HG03025 (cell line): ENCODE data around the gene RIMBP3B.
"Not testable (repeated sequence)": the region's sequence is repeated elsewhere in the genome, so short reads cannot be mapped to it uniquely, and the experiment has no call there.

Experiments used
- ATAC-seq: cut with Tn5 transposase; IDR thresholded peaks from one replicate; pipeline ENCODE4 v1.9.1; 2021; ENCODE audit warnings: mild to moderate bottlenecking, moderate library complexity; ENCODE audit not compliant: unreplicated experiment, low FRiP score

Gene RIMBP3B

GRCh38 chr22:21383701-21384467 lies at the start of gene RIMBP3B:
TSS of gene RIMBP3B (plus strand) at chr22:21383751. CDS start at chr22:21383859, 108 bp downstream.
- not testable (repeated sequence) for ATAC-seq

- not testable (repeated sequence) for ATAC-seq
Measured at GRCh38 chr22:21357527-21357926, 26.0 kb upstream of the RIMBP3B start.

- not testable (repeated sequence) for ATAC-seq
Measured at GRCh38 chr22:21360525-21360924, 23.0 kb upstream of the RIMBP3B start.

GRCh38 chr22:21362473-21362872 lies 21.1 kb upstream of the RIMBP3B start:
- ATAC-seq = not testable (repeated sequence)

- not testable (repeated sequence) for ATAC-seq
Measured at GRCh38 chr22:21363061-21363460, 20.5 kb upstream of the RIMBP3B start.

- ATAC-seq = not testable (repeated sequence)
Measured at GRCh38 chr22:21363803-21364202, 19.7 kb upstream of the RIMBP3B start.

- not testable (repeated sequence) for ATAC-seq
Measured at GRCh38 chr22:21364362-21364761, 19.2 kb upstream of the RIMBP3B start.

- not testable (repeated sequence) for ATAC-seq
Measured at GRCh38 chr22:21365337-21365736, 18.2 kb upstream of the RIMBP3B start.

GRCh38 chr22:21368603-21369310 lies 14.8 kb upstream of the RIMBP3B start:
- not testable (repeated sequence) for ATAC-seq

GRCh38 chr22:21375880-21376279 lies 7.7 kb upstream of the RIMBP3B start:
- ATAC-seq = not testable (repeated sequence)

GRCh38 chr22:21384468-21385357 lies 1.2 kb downstream of the RIMBP3B start:
- ATAC-seq = not testable (repeated sequence)

GRCh38 chr22:21389480-21389879 lies 5.9 kb downstream of the RIMBP3B start:
- ATAC-seq = not testable (repeated sequence)

- not testable (repeated sequence) for ATAC-seq
Measured at GRCh38 chr22:21390013-21390412, 6.5 kb downstream of the RIMBP3B start.

- ATAC-seq = not testable (repeated sequence)
Measured at GRCh38 chr22:21394613-21395012, 11.1 kb downstream of the RIMBP3B start.

GRCh38 chr22:21401197-21401969 lies 17.8 kb downstream of the RIMBP3B start:
- ATAC-seq = not testable (repeated sequence)

- ATAC-seq = not testable (repeated sequence)
Measured at GRCh38 chr22:21402763-21403314, 19.3 kb downstream of the RIMBP3B start.

- ATAC-seq = not testable (repeated sequence)
Measured at GRCh38 chr22:21407139-21407538, 23.6 kb downstream of the RIMBP3B start.

GRCh38 chr22:21407792-21408191 lies 24.2 kb downstream of the RIMBP3B start:
- ATAC-seq = not testable (repeated sequence)

GRCh38 chr22:21416375-21416774 lies 32.8 kb downstream of the RIMBP3B start:
- ATAC-seq = not testable (repeated sequence)
